GM12801 (cell line): ENCODE data around the gene SYT17.

Source experiments
- TF ChIP-seq, protein P1 (sequence below): IDR thresholded peaks from one replicate; pipeline ENCODE4 v1.5.1; 2011; ENCODE audit warnings: control low read depth; ENCODE audit not compliant: insufficient read length; ENCODE audit errors: extremely low read depth

SYT17 gene

DNA sequence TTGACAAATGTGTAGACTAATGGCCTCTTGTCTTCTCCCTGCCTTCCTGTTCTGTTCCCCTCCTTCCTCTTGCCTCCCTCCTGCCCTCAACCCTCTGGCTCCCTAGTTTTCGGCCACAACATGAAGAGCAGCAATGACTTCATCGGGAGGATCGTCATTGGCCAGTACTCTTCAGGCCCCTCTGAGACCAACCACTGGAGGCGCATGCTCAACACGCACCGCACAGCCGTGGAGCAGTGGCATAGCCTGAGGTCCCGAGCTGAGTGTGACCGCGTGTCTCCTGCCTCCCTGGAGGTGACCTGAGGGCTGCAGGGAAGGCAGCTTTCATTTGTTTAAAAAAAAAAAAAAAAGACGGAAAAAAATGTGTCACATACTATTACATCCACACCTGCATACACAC, 98.7 kb downstream of the SYT17 start:
- TF ChIP-seq, protein P1, sequence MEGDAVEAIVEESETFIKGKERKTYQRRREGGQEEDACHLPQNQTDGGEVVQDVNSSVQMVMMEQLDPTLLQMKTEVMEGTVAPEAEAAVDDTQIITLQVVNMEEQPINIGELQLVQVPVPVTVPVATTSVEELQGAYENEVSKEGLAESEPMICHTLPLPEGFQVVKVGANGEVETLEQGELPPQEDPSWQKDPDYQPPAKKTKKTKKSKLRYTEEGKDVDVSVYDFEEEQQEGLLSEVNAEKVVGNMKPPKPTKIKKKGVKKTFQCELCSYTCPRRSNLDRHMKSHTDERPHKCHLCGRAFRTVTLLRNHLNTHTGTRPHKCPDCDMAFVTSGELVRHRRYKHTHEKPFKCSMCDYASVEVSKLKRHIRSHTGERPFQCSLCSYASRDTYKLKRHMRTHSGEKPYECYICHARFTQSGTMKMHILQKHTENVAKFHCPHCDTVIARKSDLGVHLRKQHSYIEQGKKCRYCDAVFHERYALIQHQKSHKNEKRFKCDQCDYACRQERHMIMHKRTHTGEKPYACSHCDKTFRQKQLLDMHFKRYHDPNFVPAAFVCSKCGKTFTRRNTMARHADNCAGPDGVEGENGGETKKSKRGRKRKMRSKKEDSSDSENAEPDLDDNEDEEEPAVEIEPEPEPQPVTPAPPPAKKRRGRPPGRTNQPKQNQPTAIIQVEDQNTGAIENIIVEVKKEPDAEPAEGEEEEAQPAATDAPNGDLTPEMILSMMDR = no peak

DNA sequence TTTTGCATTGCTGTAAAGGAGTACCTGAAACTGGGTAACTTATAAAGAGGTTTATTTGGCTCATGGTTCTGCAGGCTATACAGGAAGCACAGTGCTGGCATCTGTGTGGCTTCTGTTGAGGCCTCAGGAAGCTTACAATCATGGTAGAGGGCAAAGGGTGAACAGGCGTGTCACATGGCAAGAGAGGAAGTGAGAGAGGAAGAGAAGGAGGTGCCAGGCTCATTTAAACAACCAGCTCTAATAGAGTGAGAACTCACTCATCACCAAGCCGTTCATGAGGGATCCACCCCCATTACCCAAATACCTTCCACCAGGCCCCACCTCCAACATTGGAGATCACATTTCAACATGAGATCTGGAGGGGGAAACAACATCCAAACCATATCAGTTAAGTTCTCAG, 101.1 kb downstream of the SYT17 start:
- TF ChIP-seq, protein P1 = no peak

DNA sequence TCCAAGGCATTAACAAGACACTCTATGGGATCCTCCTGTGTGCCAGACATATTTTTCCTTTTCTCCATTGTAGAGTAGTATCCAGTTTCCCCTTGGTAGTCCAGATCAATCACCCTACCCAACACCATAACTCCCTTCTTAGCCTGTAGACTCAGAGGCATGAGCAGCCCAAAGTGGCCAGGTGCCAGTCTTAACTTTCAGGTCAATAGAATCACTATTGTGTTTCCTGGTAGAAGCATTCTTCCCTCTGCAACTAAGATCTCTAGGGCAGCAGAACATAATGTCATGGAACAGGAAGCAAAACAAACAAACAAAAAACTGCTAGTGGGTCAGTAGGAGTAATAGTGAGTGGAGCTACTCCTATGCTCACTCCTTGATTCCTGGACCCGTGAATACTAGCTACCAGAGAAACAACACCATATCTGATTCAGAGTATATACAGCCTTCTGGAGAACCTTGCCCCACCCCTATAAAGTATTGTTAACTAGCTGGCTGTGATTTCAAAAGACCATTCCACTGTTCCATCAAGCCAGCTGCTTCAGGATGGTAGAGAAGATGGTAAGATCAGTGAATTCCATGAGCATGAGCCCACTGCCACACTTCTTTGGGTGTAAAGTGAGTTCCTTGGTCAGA, 106.2 kb downstream of the SYT17 start:
- TF ChIP-seq, protein P1 = no peak

DNA sequence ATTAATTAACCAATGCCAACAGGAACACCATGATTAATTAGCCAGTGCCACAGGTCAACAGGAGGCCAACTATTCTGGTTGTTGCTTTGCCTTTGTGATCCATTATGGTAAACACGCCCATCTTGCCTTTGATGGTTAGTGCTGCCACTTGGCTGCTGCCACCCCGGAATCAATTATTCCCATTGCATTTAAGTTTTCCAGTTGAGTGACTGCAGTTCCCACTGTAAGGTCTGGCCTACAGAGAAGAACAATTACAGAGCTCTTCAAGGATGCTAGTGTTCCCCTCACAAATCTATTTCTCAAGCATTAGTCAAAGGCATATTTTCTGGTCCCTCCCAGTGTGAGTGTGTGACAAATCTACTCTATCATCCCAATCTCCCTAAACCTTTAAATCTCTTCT, 110.4 kb downstream of the SYT17 start:
- TF ChIP-seq, protein P1 = no peak

DNA sequence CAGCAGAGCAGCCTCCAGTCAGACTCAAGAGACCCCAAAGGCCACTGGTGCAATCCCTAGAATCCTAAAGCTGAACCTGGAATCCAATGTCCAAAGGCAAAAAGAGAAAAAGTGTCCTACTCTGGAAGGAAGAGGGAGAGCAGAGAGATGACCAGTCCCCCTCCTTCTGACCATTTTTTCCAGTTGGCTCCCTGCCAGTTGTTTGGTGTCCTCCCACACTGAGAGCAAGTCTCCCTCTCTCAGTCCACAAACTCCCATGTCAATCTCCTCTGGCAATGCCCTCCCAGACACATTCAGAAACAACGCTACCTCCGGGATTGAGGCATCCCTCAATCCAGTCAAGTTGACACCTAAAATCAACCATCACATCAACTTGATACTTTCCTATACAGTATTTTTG, 113.2 kb downstream of the SYT17 start:
- TF ChIP-seq, protein P1 = no peak

DNA sequence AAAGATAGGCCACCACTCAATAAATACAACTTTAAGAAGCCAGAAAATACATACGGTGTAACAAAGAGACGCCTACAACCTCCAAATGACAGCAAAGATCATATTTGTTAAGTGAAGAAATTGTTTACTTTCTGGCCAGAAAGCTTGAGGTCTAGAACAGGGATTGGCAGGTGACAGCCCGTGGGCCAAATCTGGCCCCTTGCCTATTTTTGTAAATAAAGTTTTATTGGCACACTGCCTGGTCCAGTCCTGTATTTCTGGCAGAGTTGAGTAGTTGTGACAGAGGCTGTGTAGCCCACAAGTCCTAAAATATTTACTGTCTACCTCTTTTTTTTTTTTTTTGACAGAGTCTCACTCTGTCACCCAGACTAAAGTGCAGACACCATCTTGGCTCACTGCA, 114.1 kb downstream of the SYT17 start:
- TF ChIP-seq, protein P1 = no peak

DNA sequence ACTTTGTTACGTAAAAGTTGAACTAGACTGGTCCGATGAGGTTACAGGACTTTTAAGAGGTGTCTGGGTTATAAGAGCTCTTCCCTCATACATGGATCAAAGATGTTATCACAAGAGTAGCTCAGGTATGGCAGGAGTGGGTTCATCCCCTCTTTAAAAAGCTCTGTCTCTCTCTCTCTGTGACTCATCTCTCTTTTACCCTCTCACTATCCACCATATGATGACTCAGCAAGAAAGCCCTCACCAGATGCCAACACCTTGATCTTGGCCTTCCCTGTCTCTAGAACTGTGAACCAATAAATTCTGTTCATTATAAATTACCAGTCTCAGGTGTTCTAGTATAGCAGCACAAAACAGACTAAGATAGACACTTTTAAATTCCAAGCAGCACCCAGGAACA, 115.6 kb downstream of the SYT17 start:
- TF ChIP-seq, protein P1 = no peak

DNA sequence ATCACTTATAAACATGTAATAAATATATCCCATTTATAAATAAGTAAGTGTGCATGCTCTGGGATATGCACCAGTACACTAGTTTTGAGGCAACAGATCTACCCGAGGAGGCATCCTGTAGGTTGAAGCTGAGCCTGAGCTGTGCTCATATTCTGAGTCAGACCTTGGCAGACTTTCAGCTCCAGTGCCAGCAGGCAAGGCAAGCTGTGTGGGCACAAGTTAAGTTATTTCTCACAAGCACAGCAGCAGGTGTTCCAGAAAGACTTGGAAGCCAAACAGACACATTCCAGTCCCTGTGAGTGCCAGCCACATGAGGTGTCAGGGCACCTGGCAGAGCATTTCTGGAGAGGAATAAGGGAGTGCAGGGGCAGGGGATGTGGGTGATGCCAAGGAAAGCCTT, 116.2 kb downstream of the SYT17 start:
- TF ChIP-seq, protein P1 = no peak
